ENCODE measurements around the gene KLHL2.

KLHL2 gene

DNA sequence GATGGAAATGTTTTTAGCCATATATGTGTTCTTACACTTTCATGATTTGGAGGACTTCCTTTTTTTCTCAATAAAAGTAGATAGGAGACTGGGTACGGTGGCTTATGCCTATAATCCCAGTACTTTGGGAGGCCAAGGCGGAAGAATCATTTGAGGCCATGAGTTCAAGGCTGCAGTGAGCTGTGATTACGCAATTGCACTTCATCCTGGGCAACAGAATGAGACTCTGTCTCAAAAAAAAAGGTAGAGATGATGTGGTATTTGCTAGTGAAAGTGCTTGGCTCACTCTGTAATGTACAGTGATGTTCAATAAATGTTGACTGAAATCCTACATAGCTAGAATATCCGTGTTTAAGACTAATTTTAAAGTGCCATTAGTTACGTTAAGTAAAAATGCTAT is 27.4 kb downstream of the KLHL2 start:
- TF ChIP-seq, protein P1, sequence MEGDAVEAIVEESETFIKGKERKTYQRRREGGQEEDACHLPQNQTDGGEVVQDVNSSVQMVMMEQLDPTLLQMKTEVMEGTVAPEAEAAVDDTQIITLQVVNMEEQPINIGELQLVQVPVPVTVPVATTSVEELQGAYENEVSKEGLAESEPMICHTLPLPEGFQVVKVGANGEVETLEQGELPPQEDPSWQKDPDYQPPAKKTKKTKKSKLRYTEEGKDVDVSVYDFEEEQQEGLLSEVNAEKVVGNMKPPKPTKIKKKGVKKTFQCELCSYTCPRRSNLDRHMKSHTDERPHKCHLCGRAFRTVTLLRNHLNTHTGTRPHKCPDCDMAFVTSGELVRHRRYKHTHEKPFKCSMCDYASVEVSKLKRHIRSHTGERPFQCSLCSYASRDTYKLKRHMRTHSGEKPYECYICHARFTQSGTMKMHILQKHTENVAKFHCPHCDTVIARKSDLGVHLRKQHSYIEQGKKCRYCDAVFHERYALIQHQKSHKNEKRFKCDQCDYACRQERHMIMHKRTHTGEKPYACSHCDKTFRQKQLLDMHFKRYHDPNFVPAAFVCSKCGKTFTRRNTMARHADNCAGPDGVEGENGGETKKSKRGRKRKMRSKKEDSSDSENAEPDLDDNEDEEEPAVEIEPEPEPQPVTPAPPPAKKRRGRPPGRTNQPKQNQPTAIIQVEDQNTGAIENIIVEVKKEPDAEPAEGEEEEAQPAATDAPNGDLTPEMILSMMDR (IDR thresholded peaks at IDR 0.05), result no peak

DNA sequence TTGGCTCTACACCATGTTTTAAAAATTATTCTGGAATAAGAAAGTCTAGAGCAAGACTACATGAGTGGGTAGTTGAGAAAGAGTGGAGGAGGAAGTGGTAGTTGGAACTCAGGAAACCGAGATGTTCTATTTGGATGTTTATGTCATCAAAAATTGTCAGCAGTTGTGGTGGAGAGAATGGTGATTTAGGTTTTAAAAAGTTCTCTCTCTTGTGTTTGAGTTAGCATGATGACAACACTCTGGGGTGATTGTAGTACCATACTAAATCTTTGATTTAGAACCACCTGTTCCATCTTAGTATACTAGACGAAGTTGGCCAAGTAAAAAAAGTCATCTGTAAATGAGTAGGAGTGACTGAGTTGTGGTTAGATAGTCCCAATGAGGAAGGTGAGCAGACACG is 40.7 kb downstream of the KLHL2 start:
- TF ChIP-seq, protein P1 (IDR thresholded peaks at IDR 0.05), result no peak

DNA sequence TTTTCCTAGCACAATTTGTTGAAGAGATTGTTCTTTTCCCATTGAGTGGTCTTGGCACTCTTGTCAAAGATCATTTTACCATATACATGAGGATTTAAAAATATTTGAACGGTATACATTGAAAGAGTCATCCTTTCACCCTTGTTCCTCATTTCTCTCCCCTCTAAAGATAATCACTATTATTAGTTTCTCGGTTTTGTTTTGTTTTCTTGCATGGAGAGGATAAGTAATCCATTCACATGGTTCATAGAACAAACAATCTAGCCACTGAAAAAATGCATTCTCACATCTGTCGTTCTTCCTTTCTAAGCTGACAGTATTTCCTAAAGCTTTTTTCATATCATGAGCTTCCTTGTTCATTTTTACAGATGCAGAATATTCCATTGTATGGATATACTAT is 80.9 kb downstream of the KLHL2 start:
- TF ChIP-seq, protein P1 (IDR thresholded peaks at IDR 0.05), result no peak

DNA sequence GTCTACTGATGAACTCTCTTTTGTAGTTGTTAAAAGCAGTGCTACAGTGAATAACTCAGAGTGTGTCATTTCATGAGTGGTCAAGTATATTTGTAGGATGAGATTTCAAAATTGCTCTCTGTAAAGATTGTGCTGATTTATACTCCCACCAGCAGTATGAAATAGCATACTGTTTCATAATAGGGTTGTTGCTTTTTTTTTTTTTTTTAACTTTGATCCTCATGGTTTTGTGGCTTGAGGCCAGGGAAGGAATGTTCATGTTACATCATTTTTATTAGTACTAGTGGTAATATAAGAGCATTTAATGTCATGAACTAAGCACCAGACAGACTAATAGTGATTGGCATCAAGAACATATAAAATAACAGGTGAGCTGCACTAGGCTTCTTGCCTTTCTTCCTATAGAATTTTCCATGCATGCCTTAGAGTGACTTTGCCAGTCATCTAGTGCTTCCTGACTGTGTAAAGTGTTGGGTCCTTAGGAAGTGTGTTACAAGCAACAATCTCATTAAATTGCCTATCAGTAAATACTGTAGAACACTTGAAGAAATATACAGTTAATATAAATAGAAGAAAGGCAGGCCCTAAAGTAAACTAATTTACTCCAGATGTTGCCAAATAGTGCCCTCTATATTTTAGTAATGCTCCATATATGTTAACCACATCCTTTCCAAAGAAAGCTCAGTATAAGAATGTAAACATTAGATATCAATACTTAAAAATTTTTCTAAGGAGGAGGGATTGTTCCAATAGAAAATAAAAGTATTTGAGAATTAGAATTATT is 81.5 kb downstream of the KLHL2 start:
- TF ChIP-seq, protein P1 (IDR thresholded peaks at IDR 0.05), result no peak

DNA sequence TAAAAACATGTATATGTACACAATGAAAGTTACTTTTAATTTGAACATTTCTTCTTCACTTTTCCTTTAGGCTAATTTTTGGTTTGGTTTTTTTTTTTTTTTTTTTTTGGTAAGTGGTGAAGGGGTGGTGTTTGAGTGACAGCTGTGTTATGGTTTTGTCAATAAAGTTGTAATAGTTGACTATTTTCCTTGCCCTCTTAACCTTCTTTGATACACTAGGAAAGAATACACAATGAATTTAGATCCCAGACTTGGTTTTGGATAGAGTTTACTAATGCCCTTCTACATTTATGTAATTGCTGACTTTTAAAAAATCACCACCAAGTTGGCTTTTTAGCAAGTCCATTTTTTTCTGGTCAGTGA is 82.0 kb downstream of the KLHL2 start:
- TF ChIP-seq, protein P1 (IDR thresholded peaks at IDR 0.05), result no peak

DNA sequence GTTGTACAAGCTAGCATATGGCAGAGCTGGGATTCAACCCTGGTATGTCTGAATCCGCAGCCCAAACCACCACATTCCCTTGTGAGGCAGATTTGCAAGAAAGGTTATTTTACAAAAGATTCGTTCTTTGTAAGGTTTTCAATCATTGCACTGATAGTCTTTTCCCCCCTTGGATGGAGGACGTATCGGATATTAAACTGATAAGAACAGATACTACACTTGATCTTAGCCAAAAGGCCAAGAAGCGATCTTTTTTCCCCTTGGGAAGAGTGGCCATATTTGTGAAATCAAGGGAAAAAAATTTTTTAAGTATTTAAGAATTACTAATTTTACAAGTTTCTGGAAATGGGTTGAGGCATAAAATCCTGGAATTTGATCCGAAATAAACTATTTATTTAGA is 85.7 kb downstream of the KLHL2 start:
- TF ChIP-seq, protein P1 (IDR thresholded peaks at IDR 0.05), result no peak

DNA sequence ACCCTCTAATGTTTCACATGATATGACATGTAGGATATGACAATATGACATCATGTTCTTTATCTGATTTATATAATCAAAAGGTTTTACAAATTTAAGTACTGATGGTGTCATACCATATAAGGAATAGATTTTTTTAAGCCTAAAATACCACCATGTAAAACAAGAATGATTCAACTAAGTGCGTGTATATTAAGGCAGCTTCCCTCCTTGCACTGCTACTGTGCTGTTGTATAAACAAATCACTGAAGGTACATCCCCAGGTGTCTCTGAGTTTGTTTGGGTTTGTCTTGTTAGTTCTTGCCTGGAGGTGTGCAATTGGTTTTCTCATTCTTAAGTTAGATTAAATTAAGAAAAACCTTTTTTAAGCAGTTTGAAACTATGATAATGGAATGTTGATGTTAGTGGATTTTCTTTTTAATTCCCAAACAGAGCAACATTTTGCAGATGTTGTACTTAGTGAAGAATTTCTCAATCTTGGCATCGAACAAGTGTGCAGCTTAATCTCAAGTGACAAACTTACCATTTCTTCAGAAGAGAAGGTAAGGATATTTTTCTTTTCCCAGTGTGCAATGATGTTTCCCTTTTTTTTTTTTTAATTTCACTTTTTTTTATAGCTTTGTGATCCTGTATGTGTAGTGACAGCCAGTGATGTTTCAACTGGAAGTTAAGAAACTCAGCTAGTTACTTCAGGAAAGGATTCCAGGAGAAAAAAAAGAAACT is 86.7 kb downstream of the KLHL2 start:
- TF ChIP-seq, protein P1 (IDR thresholded peaks at IDR 0.05), result no peak
